ENCODE measurements around the gene RHCE.

- TF ChIP-seq CTCF (IDR thresholded peaks at IDR 0.05) (no peak), POLR2AphosphoS5 (IDR thresholded peaks at IDR 0.05) (no peak)
Measured at GRCh38 chr1:25437672-25438071, 17.0 kb upstream of the RHCE start.

Data from breast epithelium (tissue), 3 donors.